ENCODE results near the gene DAAM2. TPM values are rescaled to one million over a fixed set of nuclear protein-coding genes. Genes with fewer than 3 reads are reported as not detected.

Gene DAAM2
- total and polyA plus RNA-seq, 9 of the 15 experiments (the other 6 are each of a cell fraction or from before 2014, with no cell fraction given) = 0.01 to 0.07 TPM; not detected in 7

- TF ChIP-seq SMC3 (conservative IDR thresholded peaks at IDR 0.05; ENCODE audit: insufficient read depth, low read depth, low read length) (no peak), HMBOX1 (IDR thresholded peaks at IDR 0.05) (no peak), POLR2H (tag; IDR thresholded peaks at IDR 0.05; ENCODE audit: low read depth) (no peak), MEF2A (IDR thresholded peaks at IDR 0.05; ENCODE audit: control insufficient read depth, low read depth, low read length) (no peak), NCOA4 (IDR thresholded peaks at IDR 0.05; ENCODE audit: partially characterized antibody) (no peak), KLF6 (CRISPR knock-in tag; IDR thresholded peaks at IDR 0.05; ENCODE audit: borderline replicate concordance) (no peak)
Observed at GRCh38 chr6:39816747-39817146, 24.6 kb downstream of the DAAM2 start (continued).

- peaks cover 0 to 6% of the 10 kb centered on the region in 2 experiments; a peak in 1 of 5 replicates for H3K27me3 ChIP-seq (ENCODE audit: control insufficient read depth in 2 of 2, insufficient read depth in 2 of 2, low read length in 2 of 2)
- in situ Hi-C loops (cut with MboI) = no loop called here
- no peak overlapping the region for H3K9ac ChIP-seq (ENCODE audit: insufficient read depth in 1 of 2, low read depth in 2 of 2, low read length in 2 of 2)
- no peak for DNase-seq (ENCODE audit: extremely low read depth in 1 of 4, low spot score in 3 of 4)
- H2AFZ ChIP-seq (ENCODE audit: low read depth, low read length) = no peak overlapping the region
- ChIA-PET POLR2A (interaction anchor here (1.6 kb wide), 1 partner anchor 10 kb away, joined by 8 read pairs; no protein-coding TSS in a partner anchor), CTCF (ENCODE audit: low intra/inter-chr PET ratio) (no interaction called here)
- H4K20me1 ChIP-seq (replicated peaks; ENCODE audit: control insufficient read depth, insufficient read depth, low read length) = no peaks in the 10 kb centered on the region
- no peaks in the 10 kb centered on the region for H3K36me3 ChIP-seq (ENCODE audit: control insufficient read depth, insufficient read depth, low read length)
- no TSS peak for BruUV-seq (replicated peaks)
- no peaks in the 10 kb centered on the region for H3K4me1 ChIP-seq (replicated peaks in 1 of 2; ENCODE audit: control insufficient read depth in 2 of 2, insufficient read depth in 2 of 2, low read length in 2 of 2)
- no peak overlapping the region for H3K27ac ChIP-seq (ENCODE audit: extremely low read depth, low read depth, low read length)
- H3K9me3 ChIP-seq (replicated peaks; ENCODE audit: control insufficient read depth, insufficient read depth, low read depth, low read length) = no peaks in the 10 kb centered on the region
- FAIRE-seq = no peak
- intact Hi-C loops (cut with micrococcal nuclease) = no loop called here
- H3K4me2 ChIP-seq (ENCODE audit: insufficient read depth, low read length) = no peak overlapping the region
- 0% methylated on average over 2 of the region's 2 CpGs for WGBS (ENCODE audit: insufficient coverage, low coverage, missing lambda C conversion rate)
- no peak overlapping the region for H3K4me3 ChIP-seq
- no peaks in the 10 kb centered on the region for H3K79me2 ChIP-seq (ENCODE audit: control insufficient read depth, insufficient read depth, low read length)
- H3K9me1 ChIP-seq (ENCODE audit: control insufficient read depth, insufficient read depth, low read length) = no peaks in the 10 kb centered on the region
- no peak for ATAC-seq
- TF ChIP-seq ZNF395 (CRISPR knock-in tag; IDR thresholded peaks at IDR 0.05) (no peak), CHD2 (IDR thresholded peaks at IDR 0.05; ENCODE audit: low read depth, low read length) (no peak), PHB (CRISPR knock-in tag; IDR thresholded peaks at IDR 0.05) (no peak), CCAR2 (IDR thresholded peaks at IDR 0.05; ENCODE audit: low read depth, low read length) (no peak), ZNF830 (CRISPR knock-in tag; IDR thresholded peaks at IDR 0.05) (no peak), TBP (optimal IDR thresholded peaks at IDR 0.05; ENCODE audit: low read depth, low read length) (no peak), HDGF (IDR thresholded peaks at IDR 0.05) (no peak), TCFL5 (CRISPR knock-in tag; conservative IDR thresholded peaks at IDR 0.05) (no peak), HLTF (IDR thresholded peaks at IDR 0.05) (no peak), BDP1 (IDR thresholded peaks at IDR 0.05; ENCODE audit: insufficient read depth, insufficient read length) (no peak), ILK (tag; IDR thresholded peaks at IDR 0.05; ENCODE audit: borderline replicate concordance, low read depth) (no peak), SAFB2 (IDR thresholded peaks at IDR 0.05; ENCODE audit: borderline replicate concordance, low read depth, low read length, severe bottlenecking) (no peak), DACH1 (IDR thresholded peaks at IDR 0.05; ENCODE audit: partially characterized antibody) (no peak)
Observed at GRCh38 chr6:39818695-39819094, 26.5 kb downstream of the DAAM2 start.
